Renal cortex interstitium (tissue), 11 donors: ENCODE measurements around the gene HSCB. TPM values are rescaled to one million over a fixed set of nuclear protein-coding genes. Genes with fewer than 3 reads are reported as not detected.
A peak's percentile ranks its signal among the peaks of the same experiment; 100 is the strongest.
"Not testable (repeated sequence)": the region's sequence is repeated elsewhere in the genome, so short reads cannot be mapped to it uniquely, and the experiment has no call there.

ENCODE experiments used
- DNase-seq, 11 donors: peaks; one replicate each; pipeline ENCODE4 v3.0.0-alpha.2; 2013; ENCODE audit warnings: low read depth in 9 of 11, low spot score in 4 of 11; ENCODE audit errors: extremely low read depth in 1 of 11
- polyA plus RNA-seq, 3 donors: library from polyadenylated mRNA; unstranded; fragments of 120-200 nt; gene quantifications; one replicate each; pipeline ENCODE4 v1.2.1, GENCODE V29; 2013; ENCODE audit not compliant: insufficient read length in 3 of 3

HSCB gene
- polyA plus RNA-seq, 3 donors: 20.5 to 24.3 (median 21.7) TPM

DNA sequence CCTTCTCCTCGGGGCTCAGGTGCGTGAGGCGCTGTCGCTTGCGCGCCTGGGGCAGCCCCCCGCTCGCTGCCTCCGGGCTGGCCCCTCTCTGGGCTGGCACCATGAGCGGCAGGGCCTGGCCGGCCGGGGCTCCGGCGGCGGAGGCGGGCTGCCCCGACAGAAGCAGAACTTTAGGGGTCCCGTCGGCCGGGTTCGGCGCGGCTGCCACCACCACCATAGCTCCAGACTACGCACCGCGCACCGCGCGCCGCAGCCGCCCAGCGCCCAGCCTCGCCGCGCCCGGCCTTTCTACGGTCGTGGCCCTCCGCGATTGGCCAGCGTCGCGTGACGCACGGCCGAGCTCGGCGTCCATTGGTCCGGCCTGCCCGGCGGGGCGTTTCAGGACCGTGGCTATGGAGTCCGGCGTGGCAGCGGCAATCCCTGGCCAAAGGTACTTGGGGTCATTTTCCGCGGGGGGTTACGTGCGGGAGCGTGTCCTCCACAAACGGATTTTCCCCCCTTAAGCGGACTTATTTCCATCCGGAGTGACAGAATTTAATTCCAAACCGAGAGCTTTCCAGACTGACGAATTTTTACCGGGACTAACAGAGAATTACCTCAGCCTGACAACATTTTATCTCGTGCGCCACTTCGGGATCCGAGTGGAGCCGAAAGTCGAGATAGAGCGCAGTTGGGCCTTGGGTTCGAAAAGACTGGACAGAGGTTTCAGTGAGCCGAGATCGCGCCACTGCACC is 58.6 kb downstream of the HSCB start, which contains the start of gene XBP1:
Gene XBP1 (minus strand): TSS at position 262 of the 734 bp plus-strand sequence.
- peak; percentile 85 to 95 (median 92) for DNase-seq

DNA sequence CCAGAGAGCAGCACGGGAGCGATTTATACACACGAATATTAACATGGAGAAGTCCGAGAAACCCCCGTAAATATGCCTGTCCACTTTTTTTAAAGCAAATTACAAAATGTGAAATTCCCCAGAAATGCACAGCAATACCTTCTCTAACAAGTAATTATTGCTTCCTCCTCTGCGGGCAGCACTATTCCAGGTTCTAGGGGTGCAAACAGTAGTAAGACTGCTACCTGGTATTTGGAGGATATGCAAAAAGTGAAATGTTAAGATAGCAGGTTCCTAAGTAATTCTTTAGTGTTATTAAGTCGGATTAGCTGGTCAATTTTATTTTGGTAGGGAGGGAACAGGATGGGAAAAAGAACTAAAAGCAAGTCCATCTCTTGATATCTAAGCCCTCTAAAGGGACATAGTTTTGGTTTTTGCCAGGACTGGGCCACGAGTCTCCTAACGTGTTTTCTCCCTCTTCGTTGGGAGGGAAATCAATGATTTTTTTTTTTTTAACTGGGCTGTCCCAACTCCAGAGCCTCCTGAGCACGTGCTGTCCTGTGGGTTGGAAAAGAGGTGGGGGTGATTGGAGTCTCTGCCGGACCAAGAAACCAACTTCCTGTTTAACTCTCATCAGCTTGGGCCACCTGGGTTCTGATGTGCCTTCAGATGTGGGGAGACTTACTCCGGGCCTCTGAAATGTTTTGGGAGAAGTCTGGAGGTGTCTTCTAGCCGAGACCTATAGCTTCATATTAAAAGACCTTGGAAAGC is 60.2 kb downstream of the HSCB start:
- DNase-seq: no peak

DNA sequence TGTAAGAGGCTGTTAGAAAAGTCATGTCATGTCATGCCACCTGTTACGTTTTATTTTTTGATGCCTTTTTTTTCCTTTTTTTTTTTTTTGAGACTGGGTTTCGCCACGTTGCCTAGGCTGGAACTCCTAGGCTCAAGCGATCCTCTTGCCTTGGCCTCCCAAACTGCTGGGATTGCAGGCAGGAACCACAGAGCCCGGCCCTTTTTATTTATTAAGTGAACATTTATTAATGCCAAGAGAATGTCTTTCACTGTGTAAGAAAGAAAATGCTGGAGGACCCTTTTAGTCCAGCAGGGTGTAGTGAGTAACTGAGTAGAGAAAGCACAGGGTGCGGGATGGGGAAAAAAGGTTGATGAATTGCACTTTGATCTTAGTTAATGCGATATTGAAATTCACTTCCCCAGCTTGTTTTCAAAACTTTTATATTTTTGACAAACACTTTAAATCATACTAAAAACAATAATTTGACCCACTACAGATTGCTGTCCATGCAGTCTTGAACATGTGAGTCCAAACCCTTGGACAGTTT is 60.8 kb downstream of the HSCB start:
- no peak for DNase-seq

DNA sequence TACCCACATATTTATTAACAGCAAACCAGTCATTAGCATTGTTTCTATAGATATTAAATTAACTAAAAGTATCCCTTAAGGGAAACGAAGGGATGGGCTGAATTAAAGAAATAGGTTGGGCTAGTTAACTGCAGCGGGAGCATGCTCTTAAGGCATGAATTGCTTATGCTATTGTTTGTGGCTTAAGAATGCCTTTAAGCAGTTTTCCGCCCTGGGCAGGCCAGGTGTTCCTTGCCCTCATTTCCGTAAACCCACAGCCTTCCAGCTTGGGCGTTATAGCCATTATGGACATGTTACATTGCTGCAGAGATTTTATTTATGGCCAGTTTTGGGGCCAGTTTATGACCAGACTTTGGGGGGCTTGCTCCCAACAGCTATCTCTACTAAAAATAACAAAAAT is 63.6 kb downstream of the HSCB start:
- DNase-seq: not testable (repeated sequence)

Other genes with a start within 250 kb of the HSCB start
- gene TTC28, start 62.2 kb upstream of the HSCB start, polyA plus RNA-seq: 10 to 100 TPM; 33.1 to 43.1 (median 35.9) TPM
- gene CHEK2, start 219 bp upstream of the HSCB start, polyA plus RNA-seq: 10 to 100 TPM; 15.9 to 18.4 (median 16.8) TPM
- gene CCDC117, start 30.7 kb downstream of the HSCB start, polyA plus RNA-seq: 10 to 100 TPM; 31.2 to 43.1 (median 40.3) TPM
- gene XBP1, start 58.5 kb downstream of the HSCB start, polyA plus RNA-seq: 100 to 1,000 TPM; 142 TPM
- gene ZNRF3, start 141.5 kb downstream of the HSCB start, polyA plus RNA-seq: 10 to 100 TPM; 29.0 to 33.6 (median 29.6) TPM